Activated effector memory CD4-positive, alpha-beta T cell treated with Interleukin-2 at 50 U/mL for 16 hours (primary cell): ENCODE results near the gene FERD3L.

ENCODE experiments used
- DNase-seq: peaks from one replicate; pipeline ENCODE4 v3.0.0-alpha.2; 2020

The FERD3L gene

DNA sequence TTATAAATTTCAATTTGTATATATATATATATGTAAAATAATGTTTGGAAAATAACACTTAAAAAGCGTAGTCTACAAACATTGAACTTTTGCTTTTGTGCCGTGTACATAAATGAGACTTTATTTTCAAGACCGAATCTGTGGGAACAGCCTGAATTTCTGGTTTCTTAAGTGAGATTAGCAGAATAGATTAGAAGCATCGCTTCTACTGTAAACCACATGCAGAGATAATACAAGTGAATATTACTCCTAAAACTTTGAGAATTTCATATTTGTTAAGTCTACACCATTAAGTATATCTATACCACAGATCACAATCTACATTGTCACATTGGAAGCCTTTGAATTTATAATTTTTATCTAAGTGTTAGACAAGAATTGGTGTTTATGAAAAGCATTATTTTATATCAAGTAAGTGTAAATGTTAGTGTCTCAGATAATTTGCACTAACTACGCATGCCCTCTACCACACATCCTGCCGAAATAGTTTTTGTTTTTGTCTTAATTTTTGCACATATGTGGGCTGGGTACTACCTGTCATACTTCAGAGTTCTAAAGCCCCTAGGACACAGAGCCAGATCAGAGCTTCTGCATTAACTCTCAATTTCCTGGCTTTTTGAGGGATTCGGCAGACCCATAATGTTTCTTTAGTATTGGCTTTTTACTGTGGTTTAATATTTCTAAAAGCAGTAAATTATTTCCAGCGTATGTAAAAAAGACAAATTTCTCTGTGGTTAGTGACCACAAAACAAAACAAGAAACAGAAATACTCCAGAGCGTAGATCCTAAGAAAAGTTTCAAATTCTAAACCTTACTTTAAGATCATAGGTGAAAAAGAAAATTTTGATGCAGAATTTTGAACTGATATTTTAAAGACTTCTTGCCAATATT lies 47.8 kb downstream of the FERD3L start:
- DNase-seq = no peak

DNA sequence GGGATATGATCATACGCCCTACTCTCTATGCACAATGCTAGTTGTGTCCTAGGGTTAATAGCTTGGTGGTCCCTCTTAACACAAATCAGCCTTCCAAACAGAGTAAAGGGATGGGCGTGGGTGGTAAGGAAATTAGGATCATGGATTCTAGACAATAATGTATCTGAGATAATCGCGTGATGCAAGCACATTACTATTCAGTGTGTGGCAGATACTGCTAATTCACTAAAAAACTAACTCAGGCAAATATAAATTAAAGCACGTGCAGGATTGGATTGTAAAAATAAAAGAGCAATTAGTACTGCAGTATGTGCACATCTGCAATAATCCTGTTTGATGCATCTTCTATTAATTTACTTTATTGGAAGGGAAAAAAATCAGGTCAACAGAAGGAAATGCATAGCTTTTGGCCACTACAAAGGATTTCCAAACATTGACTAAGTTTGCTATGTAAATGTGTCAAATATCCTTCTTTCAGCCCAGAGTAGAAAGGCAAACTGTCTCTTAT lies 49.8 kb downstream of the FERD3L start:
- DNase-seq = no peak
